GM19468 (cell line): ENCODE results near the gene AQP12A.

Source experiments
- ATAC-seq: cut with Tn5 transposase; IDR thresholded peaks from one replicate; pipeline ENCODE4 v1.9.1; 2021; ENCODE audit warnings: mild to moderate bottlenecking, moderate library complexity, moderate number of reproducible peaks; ENCODE audit not compliant: unreplicated experiment; ENCODE audit errors: extremely low read depth

Gene AQP12A

GRCh38 chr2:240719676-240720545 is 28.2 kb downstream of the AQP12A start:
- ATAC-seq, result no peak

- no peak for ATAC-seq
Measured at GRCh38 chr2:240720686-240721595, 29.3 kb downstream of the AQP12A start.

- no peak for ATAC-seq
Measured at GRCh38 chr2:240721596-240722180, 30.0 kb downstream of the AQP12A start.

DNA sequence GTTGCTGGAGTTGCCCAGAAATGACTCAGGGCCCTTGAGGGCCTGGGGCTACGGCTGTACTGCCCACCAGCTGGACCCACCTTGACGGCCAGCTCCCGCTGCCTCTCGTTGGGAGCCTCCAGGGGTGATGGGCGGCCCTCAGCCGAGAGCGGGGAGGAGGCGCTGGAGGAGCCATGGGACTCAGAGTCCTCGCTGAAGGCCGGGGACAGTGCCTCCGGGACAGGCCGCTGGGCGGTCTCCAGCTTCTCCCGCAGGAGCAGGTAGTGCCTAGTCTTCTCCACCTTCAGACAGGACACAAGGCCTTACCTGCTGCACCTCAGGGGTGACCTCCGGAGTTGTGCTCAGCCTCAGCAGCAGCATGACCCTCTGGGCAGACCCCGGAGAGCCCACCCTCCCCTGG is 30.7 kb downstream of the AQP12A start:
- ATAC-seq, result no peak

DNA sequence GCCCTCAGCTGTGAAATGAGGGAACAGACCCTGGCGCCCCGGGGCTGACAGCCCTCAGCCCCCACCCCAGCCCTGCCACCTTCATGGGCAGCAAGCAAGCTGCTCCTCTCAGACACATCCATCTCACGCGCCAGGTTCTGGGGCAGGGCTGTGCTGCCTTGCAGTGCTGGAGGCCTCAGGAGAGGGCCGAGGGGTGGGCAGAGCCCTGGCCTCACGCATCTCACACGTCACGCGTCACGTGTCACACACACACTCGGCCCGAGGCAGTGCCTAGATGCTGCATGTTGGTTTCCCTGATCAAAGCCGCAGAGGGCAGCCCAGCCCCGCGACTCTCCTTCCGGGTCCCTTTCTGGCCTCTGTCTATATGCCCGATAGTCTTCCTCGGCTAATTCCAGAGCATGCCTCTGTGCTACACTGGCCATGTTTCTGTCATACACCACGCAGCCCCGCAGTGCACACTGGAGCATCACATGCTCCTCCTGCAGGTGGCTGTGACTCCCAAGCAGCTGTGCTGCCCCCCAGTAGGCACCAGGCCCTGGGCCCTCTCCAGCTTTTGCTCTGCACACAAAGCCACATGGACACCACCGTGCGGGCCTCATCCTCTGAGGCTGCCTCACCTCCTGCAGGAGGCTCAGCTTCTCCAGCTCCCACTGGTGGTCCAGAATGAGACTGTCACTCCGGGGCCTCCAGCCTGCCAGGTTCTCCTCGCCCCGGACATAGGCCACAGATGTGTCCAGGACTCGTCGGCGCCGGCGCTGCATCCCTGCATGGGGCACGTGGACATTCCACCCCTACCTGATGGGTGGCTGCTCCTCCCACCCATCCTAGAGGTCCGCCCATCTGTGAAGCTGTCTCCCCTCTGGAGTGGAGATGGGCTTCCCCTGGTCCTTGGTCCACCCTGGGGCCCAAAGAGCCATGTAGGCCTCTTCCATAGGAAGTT is 31.4 kb downstream of the AQP12A start:
- no peak for ATAC-seq

DNA sequence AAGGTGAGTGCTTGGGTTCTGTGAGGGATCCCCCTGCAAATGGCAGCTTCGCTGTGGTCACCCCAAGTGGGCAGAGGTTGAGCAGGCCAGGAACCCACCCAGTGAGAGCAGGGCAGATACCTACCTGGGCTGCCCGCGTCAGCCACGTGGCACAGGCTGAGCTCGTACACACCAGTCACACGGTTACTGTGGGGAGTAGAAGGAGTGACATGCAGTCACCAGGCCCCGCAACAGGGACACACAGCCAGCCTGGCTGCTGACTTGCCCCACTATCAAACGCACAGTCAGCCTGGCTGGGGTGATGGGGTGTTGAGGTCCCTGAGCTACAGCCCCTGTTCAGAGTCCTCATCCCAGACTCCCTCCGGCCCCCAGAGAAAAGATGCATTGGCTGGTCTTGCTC is 32.2 kb downstream of the AQP12A start:
- no peak for ATAC-seq

GRCh38 chr2:240724431-240724830 is 32.8 kb downstream of the AQP12A start:
- no peak for ATAC-seq

DNA sequence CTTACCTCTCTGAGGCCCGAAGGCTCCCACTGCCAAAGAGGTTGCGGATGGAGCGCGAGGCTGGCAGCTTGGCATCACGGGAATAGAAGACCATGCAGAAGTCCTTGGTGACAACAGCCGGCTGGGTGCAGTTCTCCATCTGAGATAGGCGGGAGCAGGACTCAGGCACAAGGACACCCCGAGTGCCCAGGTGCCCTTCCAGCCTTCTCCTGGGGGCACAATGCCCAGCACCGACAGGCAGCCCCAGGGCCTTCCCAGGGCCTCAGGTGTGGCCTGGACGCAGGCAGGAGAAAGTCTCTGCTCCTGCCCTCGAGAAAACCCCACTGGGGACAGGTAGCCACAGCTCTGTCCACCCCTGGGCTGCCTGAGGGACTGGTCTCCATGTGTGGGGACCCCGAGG is 33.6 kb downstream of the AQP12A start:
- ATAC-seq, result no peak

DNA sequence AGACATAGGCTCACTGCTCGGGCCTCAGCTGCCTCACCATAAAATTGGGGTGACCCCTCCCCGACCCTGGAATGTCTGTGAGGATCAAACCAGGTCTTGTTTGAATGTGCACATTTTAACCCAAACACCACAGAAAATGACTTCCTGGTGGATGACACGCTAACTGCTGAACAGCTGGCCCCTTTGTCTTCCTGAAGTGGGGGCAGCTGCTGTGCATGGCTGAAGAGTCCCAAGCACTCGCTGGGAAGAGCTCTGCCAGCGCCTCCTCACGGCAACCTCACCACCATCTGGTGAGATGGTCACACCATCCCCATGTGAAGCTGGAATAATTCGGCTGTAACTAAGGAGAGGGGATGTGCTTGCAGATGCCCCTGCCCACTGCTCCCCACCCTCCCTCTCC is 34.0 kb downstream of the AQP12A start:
- ATAC-seq, result no peak

DNA sequence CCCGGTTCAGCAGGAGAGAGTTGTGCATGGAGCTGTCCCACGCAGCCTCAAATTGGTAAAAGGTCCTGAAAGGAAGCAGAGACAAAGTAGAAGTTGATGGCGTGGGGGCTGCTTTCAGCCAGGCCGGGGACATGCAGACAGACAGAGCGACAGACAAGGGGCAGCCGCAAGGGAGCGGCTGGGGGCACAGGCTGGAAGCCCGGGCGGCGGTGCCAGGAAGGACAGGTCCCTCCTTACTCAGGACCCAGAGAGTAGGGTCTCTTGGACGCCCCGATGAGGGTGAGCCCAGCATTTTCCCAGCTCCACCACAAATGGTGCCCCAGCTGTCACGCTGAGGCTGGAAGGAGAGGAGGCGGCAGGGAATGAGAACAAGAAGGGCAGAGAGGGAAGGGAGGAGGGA is 35.2 kb downstream of the AQP12A start:
- no peak for ATAC-seq

- no peak for ATAC-seq
Measured at GRCh38 chr2:240727439-240727838, 35.8 kb downstream of the AQP12A start.

DNA sequence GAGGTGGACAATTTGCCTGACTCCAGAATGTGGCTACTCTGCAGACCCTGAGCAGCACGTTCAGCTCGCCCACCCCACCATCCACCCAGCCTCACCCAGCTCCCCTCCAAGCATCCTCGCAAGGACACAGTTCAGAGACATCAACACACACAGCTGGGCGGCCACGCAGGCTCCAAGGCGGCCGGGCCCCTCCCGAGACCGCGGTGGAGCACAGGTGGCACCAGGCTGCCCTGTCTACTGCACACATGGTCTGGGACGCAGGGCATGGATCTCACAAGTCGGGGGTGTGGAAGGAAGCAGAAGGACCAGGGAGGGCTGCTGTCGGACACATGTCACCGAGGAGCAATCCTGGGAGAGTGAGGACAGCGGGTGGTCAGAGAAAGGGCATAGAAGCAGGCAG is 36.2 kb downstream of the AQP12A start:
- ATAC-seq, result no peak

GRCh38 chr2:240728361-240728760 is 36.7 kb downstream of the AQP12A start:
- no peak for ATAC-seq

- no peak for ATAC-seq
Measured at GRCh38 chr2:240728827-240729226, 37.2 kb downstream of the AQP12A start.

- no peak for ATAC-seq
Measured at GRCh38 chr2:240730501-240731177, 39.0 kb downstream of the AQP12A start.

GRCh38 chr2:240731178-240731545 is 39.5 kb downstream of the AQP12A start:
- ATAC-seq, result no peak

- ATAC-seq, result no peak
Measured at GRCh38 chr2:240732184-240732583, 40.5 kb downstream of the AQP12A start.

DNA sequence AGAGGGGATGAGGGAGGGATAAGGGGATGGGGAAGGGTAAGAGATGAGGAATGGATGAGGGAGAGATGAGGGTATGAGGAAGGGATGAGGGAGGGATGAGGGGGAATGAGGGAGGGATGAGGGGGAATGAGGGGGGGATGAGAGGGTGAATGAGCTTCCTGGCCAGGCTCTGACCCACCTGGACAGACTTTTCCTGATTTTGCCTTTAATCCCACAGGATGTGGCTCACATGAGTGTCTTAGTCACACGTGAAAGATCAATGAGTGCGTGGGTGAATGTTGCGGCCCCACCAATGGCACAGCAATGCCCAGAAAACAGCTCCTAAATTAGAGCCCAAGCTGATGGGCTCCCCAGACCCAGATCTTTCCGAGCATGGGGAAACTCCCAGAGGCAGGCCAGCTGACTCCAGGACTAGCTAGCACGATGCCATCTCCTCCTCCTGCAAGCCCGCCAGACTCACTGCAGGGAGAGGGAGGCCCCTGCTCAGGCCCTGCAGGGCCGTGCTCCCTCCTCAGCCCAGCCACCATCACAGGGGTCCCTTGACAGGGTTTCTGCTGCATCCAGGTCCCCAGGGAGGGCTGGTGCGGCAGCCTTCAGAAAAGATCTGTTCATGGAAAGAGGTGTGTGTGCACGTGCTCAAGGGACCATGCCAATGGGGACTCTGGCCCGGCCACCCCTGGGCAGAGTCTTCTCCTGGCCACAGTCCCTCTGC is 41.4 kb downstream of the AQP12A start:
- no peak for ATAC-seq
